ENCODE results near the gene SLC25A18.
"Not testable (repeated sequence)": the region's sequence is repeated elsewhere in the genome, so short reads cannot be mapped to it uniquely, and the experiment has no call there.

The SLC25A18 gene, protein sequence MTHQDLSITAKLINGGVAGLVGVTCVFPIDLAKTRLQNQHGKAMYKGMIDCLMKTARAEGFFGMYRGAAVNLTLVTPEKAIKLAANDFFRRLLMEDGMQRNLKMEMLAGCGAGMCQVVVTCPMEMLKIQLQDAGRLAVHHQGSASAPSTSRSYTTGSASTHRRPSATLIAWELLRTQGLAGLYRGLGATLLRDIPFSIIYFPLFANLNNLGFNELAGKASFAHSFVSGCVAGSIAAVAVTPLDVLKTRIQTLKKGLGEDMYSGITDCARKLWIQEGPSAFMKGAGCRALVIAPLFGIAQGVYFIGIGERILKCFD

DNA sequence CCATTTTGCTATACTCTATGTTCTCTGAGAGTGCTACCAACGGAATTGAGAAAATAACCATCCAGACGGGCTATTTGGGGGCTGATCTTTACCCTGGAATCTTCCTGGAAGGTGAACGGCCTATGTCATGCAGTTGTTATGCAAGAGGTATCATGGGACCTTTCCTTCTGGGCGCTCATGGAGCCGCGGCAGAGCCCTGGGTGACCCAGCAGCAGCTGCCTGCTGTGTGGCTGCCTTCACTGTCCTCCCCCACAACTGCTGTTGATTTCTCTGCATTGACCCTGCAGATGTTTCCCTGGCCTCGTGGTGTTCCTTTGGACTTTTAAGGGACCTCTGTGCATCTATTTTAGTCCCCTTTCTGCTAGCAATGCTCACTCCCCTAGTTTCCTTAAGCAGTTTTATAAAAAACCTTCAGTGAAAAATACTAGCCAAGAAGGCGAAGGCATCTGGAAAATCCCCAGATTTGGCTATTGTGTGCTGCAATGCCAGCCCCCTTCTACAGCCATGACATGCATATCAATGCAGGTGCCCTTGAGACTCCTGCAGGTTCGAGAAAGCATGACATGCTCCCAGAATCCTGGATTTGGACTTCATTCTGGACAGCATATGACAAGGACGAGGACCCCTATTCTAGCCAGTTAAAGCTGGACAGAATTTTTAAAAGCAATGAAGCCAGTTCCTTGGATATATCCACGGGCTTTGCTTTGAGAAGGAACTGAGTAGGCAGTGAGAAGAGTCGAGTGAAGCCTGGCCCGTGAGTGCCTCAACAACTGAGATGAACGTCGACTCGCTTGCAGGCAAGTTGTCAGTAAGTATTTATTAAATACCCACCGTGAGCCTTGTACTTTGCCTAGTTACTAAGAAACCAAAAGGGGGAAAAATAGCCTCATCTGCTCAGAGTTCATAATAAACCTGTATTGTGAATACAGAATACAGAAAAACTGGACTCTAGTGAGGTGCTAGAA lies at the start of gene SLC25A18:
SLC25A18 (plus strand) TSS at position 593 of the 965 bp plus-strand sequence. CDS start 16,447 bp downstream, outside the sequence.
- in situ Hi-C loops (cut with MboI; ENCODE audit: low sequenced_read_pairs): no loop called here

- in situ Hi-C loops (cut with MboI; ENCODE audit: low sequenced_read_pairs): loop anchor here (25.0 kb wide), 1 partner anchor 326 kb away; no protein-coding TSS in a partner anchor
Observed at GRCh38 chr22:17513612-17514011, 49.7 kb upstream of the SLC25A18 start.

DNA sequence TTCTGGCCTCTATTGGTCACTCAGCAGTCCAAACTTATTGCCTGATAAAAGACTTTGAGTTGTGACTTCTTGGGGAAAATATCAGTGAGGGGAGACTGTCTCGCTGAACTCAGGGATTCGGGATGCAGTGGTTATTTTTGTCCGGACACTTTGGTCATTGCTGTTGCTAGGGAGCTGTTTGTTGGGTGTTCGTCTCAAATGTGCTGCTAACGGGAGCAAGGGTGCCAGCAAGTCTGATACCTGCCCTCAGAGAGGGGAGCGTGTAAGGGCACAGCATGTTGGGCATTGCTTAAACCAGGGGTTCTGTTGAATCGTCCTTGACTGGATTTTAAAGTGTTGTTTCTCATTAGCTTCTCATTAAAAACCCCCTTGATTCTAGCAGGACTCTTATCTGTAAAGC lies 49.2 kb upstream of the SLC25A18 start:
- in situ Hi-C loops (cut with MboI; ENCODE audit: low sequenced_read_pairs): loop anchor here (25.0 kb wide), 1 partner anchor 327 kb away; no protein-coding TSS in a partner anchor

GRCh38 chr22:17518406-17518805 lies 44.9 kb upstream of the SLC25A18 start:
- in situ Hi-C loops (cut with MboI; ENCODE audit: low sequenced_read_pairs): loop anchor here (25.0 kb wide), 1 partner anchor 331 kb away; no protein-coding TSS in a partner anchor

DNA sequence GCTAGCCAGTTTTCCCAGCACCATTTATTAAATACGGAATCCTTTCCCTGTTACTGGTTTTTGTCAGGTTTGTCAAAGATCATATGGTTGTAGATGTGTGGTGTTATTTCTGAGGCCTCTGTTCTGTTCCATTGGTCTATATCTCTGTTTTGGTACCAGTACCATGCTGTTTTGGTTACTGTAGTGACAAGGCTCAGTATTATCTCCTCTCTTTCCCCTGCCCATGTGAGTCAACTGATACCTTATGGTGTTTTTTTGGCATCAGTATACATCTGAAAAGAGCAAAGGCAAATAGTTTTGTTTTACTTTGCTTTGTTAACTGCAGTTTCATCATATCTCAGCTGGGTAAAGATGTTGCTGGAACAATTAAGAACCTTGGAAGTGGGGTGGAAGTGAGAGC lies 41.3 kb upstream of the SLC25A18 start:
- in situ Hi-C loops (cut with MboI; ENCODE audit: low sequenced_read_pairs): loop anchor here (25.0 kb wide), 1 partner anchor 335 kb away; no protein-coding TSS in a partner anchor

- in situ Hi-C loops (cut with MboI; ENCODE audit: low sequenced_read_pairs): loop anchor here (25.0 kb wide), 1 partner anchor 337 kb away; no protein-coding TSS in a partner anchor
Observed at GRCh38 chr22:17523925-17524324, 39.4 kb upstream of the SLC25A18 start.

- in situ Hi-C loops (cut with MboI; ENCODE audit: low sequenced_read_pairs): no loop called here
Observed at GRCh38 chr22:17536269-17536668, 27.0 kb upstream of the SLC25A18 start.

- in situ Hi-C loops (cut with MboI; ENCODE audit: low sequenced_read_pairs): no loop called here
Observed at GRCh38 chr22:17537155-17537554, 26.1 kb upstream of the SLC25A18 start.

- in situ Hi-C loops (cut with MboI; ENCODE audit: low sequenced_read_pairs): no loop called here
Observed at GRCh38 chr22:17540481-17540880, 22.8 kb upstream of the SLC25A18 start.

DNA sequence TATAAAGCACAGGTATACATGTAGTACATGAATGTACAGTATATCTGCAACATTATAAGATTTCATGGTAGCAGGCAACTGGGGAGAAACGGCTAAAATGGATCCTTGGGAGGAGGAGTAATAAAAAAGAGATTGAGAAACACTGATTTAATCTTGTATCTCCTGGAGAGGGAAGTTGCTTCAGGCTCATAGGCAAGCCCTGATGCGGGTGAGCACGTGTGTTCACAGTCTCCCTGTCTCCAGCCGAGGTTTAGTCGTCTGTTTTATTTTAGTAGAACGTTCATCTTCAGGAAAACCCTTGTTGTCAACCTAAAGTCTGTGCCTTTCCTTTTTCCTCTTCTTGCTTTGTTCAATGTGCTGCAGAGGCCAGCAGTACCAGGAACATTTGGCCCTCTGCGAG lies 21.8 kb upstream of the SLC25A18 start:
- in situ Hi-C loops (cut with MboI; ENCODE audit: low sequenced_read_pairs): no loop called here

DNA sequence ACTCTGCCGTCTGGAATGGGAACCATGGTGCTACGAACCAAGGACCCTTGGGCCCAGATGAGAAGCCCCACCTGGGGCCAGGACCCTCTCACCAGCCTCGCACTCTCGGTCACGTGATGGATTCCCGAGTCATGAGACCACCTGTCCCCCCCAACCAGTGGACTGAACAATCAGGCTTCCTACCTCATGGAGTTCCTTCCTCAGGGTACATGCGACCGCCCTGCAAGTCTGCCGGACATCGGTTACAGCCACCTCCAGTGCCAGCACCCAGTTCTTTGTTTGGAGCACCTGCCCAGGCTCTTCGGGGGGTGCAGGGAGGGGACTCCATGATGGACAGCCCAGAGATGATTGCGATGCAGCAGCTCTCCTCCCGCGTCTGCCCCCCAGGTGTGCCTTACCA lies 20.8 kb upstream of the SLC25A18 start:
- in situ Hi-C loops (cut with MboI; ENCODE audit: low sequenced_read_pairs): no loop called here

- in situ Hi-C loops (cut with MboI; ENCODE audit: low sequenced_read_pairs): no loop called here
Observed at GRCh38 chr22:17548010-17548755, 15.1 kb upstream of the SLC25A18 start.

DNA sequence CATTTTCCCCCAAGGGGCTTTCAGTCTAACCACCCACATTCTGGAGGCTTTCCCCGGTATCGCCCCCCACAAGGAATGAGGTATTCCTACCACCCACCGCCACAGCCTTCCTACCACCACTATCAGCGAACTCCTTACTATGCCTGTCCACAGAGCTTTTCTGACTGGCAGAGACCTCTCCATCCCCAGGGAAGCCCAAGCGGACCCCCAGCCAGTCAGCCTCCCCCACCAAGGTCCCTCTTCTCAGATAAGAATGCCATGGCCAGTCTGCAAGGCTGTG lies 14.6 kb upstream of the SLC25A18 start:
- in situ Hi-C loops (cut with MboI; ENCODE audit: low sequenced_read_pairs): no loop called here

DNA sequence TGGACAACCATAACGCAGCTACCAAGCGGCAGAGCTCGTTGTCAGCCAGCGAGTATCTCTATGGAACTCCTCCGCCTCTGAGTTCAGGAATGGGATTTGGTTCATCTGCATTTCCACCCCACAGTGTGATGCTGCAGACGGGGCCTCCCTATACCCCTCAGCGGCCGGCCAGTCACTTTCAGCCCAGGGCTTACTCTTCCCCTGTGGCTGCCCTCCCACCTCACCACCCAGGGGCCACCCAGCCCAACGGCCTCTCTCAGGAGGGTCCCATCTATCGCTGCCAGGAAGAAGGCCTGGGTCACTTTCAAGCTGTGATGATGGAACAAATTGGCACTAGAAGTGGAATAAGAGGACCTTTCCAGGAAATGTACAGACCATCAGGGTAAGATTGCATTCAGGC lies 14.1 kb upstream of the SLC25A18 start:
- in situ Hi-C loops (cut with MboI; ENCODE audit: low sequenced_read_pairs): no loop called here

DNA sequence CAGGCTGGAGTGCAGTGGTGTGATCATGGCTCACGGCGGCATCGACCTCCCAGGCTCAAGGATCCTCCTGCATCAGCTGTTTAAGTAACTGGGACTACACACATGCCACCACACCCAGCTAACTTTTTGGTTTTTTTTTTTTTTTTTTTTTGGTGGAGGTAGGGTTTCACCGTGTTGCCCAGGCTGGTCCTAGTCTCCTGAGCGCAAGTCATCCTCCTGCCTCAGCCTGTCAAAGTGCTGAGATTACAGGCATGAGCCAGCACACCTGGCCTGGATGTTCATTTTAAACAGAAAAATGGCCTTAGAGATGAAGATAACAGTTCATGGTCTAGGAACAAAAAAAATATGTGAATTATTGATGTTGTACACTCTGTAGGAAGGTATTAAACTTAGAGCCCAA lies 13.6 kb upstream of the SLC25A18 start:
- in situ Hi-C loops (cut with MboI; ENCODE audit: low sequenced_read_pairs): no loop called here

GRCh38 chr22:17552737-17553136 lies 10.6 kb upstream of the SLC25A18 start:
- in situ Hi-C loops (cut with MboI; ENCODE audit: low sequenced_read_pairs): no loop called here

DNA sequence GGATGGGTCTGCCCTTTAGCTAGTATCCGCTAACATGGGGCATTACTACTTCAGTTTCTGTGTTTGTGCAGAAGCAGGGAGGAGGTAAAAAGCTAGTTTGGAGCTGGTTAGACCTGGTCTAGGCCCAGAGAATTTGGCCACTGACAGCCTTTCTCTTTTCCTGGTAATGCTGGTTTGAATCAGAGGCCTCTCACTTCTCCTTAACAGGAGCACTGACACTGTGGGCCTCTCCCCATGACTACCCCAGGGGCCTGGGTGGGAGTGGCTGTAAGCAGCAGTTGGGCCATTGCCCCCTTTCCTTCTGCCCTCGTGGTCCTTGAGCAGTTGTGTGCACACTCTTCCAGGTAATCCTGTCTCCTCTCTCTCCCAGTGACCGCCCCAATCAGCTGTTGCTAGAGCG lies 8.5 kb upstream of the SLC25A18 start:
- in situ Hi-C loops (cut with MboI; ENCODE audit: low sequenced_read_pairs): no loop called here

GRCh38 chr22:17559188-17559587 lies 4.1 kb upstream of the SLC25A18 start:
- in situ Hi-C loops (cut with MboI; ENCODE audit: low sequenced_read_pairs): no loop called here

- in situ Hi-C loops (cut with MboI; ENCODE audit: low sequenced_read_pairs): no loop called here
Observed at GRCh38 chr22:17563936-17564391, 666 bp downstream of the SLC25A18 start.

DNA sequence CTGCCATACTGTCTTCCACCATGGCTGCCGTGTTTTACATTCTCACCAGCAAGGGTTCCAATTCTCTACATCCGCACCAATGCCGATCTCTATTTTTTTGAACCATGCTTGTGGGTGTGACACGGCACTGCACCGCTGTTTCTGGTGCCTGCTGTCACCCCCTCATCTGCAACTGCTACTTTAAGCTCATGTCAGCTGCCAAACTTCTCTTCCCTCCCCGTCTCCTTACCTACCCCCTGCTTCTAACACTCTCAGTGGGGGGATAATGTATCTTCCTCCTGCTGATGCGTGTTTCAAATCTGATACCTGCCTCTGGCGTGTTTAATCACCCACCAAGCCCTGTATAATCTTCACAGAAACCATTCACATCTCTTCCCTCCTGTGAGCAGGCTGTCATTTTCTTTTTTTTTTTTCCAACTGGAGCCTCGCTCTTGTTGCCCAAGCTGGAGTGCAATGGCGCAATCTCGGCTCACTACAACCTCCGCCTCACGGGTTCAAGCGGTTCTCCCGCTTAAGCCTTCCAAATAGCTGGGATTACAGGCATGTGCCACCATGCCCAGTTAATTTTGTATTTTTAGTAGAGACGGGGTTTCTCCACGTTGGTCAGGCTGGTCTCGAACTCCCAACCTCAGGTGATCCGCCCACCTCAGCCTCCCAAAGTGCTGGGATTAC lies 2.9 kb downstream of the SLC25A18 start:
- in situ Hi-C loops (cut with MboI; ENCODE audit: low sequenced_read_pairs): not testable (repeated sequence)

Measured in HL-60/S4 treated with retinoic acid at 250 ng/mL for 4 days and 3 days (cell line).